HK-2 (cell line): ENCODE measurements around the gene SNTB2.

Experiments
- DNase-seq: peaks from one replicate; pipeline ENCODE4 v3.0.0-alpha.2; 2018; ENCODE audit not compliant: unreplicated experiment

Gene SNTB2

DNA sequence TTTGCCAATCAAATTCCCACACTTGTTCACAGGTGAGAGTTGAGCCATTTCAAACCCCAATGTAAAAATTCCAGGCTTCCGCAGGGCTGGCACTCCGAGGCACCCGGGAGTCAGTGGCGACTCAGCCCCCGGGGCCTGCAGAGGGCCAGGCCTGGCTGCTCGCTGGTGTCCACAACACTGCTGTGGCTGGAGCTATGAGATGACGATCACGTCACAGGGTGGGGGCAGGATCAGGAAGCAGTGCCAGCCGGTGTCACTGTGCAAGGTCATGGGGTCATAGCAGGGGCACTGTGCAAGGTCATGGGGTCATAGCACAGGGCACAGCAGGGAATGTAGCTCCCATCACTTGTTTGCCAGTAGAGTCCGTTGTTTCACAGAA is 131.9 kb downstream of the SNTB2 start:
- no peak for DNase-seq

GRCh38 chr16:69319381-69319780 is 132.4 kb downstream of the SNTB2 start:
- no peak for DNase-seq

GRCh38 chr16:69319826-69320739 is 133.1 kb downstream of the SNTB2 start:
- DNase-seq: no peak

DNA sequence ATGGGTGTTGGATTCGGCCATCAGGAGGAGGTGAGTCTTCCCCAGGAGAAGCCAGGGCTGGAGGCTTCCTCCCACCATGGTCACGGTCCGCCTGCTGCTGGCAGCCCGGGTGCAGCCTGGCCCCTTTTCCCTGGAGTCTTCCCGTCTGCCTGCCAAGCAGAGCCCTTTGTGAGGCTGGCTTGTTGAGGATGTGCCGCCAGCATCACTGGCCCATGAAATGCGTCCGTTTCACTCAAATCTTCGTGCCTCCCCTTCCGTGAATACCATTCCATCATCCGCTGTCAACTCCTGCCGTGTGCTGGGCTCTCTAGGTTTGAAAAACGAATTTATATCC is 133.7 kb downstream of the SNTB2 start:
- DNase-seq: no peak

DNA sequence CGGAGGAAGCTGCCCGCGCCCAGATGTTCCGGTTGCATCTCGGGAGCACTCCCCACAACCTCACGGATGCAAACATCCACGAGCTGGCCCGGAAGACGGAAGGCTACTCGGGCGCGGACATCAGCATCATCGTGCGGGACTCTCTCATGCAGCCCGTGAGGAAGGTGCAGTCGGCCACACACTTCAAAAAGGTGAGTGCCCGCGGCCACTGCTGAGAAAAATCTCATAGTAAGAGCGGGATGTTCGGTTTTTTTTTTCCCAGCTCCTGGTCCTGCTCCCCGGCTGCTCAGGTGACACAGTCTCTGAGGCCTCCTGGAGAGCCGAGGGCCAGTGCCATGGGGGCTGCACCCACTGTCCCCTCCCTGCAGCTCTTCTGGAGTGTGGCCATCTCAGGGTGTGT is 134.1 kb downstream of the SNTB2 start:
- DNase-seq: no peak

GRCh38 chr16:69322343-69322742 is 135.4 kb downstream of the SNTB2 start:
- no peak for DNase-seq

- no peak for DNase-seq
These were observed 136.5 kb downstream of the SNTB2 start for GRCh38 chr16:69323415-69323814.

GRCh38 chr16:69324013-69324531 is 137.1 kb downstream of the SNTB2 start:
- no peak for DNase-seq

GRCh38 chr16:69324585-69325253 is 137.8 kb downstream of the SNTB2 start:
- no peak for DNase-seq

- DNase-seq: no peak
These were observed 138.8 kb downstream of the SNTB2 start for GRCh38 chr16:69325784-69326171.

DNA sequence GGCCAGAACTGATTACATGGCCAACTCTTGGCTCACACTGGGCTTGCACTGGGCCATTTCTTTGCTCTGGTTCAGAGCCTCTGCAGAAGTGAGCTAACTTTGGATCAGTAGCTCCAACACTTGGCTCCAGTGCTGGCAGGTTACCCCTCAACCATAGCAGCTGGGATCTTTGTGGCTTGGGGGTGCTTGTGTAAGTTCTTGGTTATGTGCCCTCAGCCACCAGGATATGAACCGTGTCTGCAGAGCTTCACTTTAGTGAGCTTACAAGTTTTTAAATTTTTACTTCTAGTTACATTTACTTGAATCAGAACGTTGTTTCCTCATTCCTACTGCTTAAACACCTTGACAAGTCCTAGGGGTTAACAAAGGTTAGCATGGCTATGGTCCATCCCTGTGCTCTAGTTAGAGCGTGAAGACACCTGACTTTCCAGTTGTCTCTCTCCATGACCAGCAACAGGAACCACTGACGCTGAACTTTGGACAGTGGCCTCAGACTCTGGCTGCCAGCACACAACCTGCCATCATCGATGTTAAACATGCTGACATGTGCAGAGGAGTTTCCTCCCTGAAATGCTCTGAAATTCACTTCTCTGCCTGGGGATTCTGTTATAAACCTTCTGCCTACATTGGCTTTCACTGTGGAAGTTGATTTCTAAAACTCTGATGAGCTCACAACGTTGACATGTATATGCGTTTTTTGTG is 139.4 kb downstream of the SNTB2 start:
- DNase-seq: no peak

- DNase-seq: no peak
These were observed 140.8 kb downstream of the SNTB2 start for GRCh38 chr16:69327585-69328310.

- DNase-seq: no peak
These were observed 141.9 kb downstream of the SNTB2 start for GRCh38 chr16:69328854-69329316.

DNA sequence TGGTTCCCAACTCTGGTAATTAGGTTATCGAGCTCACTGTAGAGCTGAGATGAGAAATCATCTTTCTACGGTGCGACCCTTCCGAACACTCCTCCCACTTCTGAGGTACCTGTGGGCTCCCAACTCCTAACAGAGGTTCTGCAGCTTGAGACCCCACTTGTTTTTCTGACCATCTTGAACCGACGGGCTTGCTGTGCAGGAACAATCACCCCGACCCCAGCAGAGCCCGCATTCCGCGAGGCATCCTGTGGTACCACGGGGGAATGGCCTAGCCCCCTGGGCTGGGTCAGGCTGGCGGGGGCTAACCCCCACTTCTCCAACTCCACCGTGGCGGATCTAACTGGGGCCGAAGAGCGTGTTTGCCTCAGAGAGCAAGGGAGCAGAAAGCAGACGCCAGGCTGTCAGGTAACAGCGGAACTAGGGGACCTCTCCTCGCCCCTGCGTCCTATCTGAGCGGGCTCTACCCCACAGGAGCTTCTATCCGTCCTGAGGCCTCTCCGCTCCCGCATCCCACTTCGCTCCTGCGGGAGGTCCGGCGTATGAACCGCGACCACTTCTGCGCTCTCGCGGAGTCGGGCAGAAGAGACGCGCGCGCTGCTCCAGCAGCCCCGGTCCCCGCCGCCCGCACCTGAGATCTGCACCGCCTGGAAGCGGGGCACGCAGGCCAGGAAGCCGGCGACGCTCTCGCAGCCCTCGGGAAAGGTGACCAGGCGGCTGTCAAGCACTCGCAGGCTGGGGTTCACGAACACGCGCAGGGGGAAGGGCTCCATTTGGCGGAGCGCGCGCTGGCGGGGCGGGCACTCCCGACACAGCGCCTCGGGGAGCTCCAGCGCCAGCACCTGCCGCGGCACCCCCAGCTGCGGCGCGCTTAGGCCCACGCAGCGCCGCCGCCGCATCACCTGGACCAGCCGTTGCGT is 142.7 kb downstream of the SNTB2 start:
- no peak for DNase-seq

DNA sequence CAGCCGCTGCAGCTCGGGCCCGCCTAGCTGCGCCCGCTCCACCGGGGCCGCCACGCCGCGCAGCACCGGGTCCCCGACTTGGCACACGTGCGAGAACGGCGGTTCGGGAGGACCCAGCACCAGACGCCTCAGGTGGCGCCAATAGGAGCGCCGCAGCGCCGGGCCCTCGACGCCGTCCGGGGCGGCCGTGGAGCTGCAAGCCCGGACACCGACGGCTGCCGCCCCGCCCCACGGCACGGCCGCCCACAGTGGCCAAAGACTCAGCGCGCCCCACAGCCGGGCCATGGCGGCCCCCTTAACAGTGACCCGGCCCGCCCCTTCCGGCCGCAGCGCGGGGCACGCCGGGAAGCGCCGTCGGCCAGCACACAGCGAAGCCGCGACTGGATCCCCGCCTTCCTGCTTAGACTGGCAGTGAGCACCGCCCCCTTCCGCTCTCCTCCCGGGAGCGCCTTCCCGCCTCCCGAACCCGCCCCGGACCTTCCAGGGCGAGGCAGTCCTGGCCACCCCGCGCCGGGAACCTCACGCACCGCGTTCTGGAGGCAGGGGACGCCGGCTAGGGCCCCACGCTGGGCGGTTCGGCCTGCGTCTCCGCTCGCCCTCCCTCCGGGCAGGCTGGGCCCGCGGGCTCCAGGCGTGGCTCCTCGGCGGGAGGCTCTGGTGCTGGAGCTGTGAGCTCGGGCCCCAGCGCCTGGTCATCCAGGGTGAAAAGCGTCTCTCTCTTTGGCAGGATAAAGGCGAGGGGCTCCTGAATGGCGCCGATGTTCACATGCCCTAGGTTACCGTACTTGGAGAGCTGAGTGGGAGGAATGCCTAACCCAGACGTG is 143.5 kb downstream of the SNTB2 start, which contains the start of gene PDF:
TSS of gene PDF (minus strand) at position 303 of the 824 bp plus-strand sequence. CDS start at position 285, 18 bp downstream.
- DNase-seq: peak; percentile 96

DNA sequence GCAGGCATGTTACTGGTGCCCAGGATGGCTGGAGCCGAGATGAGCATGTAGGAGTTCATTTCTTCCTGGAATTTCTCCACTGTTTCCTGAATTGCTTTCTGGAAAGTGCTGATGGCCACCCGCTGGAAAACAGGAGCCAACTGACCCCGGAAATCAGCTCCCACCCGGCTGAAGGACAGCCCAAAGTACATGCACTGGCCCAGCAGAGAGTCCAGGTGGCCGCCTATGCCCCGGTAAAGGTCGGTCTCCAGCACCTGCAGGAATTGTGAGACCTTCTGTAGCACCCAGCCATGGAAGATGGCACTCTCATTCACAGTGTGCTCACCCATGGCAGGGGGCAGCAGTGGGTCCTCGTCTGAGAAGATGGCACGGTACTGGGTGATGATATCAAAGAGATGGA is 147.7 kb downstream of the SNTB2 start:
- no peak for DNase-seq

DNA sequence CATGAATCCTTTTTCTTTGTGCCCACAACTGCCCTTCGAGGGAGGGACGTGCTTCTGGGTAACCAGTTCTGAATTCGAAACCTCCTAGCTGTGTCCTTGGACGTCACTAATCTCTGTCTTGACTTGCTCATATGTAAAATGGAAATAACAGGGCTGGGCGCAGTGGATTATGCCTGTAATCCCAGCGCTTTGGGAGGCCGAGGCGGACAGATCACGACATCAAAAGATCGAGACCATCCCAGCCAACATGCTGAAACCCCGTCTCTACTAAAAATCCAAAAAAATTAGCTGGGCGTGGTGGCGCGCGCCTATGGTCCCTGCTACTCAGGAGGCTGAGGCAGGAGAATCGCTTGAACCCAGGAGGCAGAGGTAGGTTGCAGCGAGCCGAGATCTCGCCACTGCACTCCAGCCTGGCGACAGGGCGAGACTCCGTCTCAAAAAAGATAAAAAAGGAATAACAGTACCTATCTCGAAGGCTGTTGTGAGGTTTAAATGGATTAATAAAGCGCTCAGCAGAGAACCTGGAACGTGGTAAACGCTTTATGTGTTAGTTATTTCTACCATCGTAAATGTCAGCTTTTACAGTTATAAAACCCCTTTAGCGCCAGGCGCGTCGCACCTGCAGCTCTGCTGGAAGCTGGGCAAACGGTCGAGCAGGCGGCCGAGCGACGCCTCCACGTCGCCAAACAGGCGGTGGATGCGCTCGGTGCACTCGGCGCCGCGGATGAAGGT is 151.8 kb downstream of the SNTB2 start:
- no peak for DNase-seq

- DNase-seq: peak; percentile 97
These were observed 152.5 kb downstream of the SNTB2 start, which contains the start of the genes COG8 and NIP7 for GRCh38 chr16:69339289-69340094. TSS of gene COG8 (minus strand) at chr16:69339564. CDS start at chr16:69339552, 12 bp downstream. TSS of gene NIP7 (plus strand) at chr16:69339772. CDS start at chr16:69339830, 58 bp downstream.
